NCI-H2171 (cell line): Measurements from ENCODE around the gene HIBADH.

ENCODE experiments used
- DNase-seq: peaks from one replicate; lab custom pipeline; 2025; lab: John Stamatoyannopoulos, UW

HIBADH gene

DNA sequence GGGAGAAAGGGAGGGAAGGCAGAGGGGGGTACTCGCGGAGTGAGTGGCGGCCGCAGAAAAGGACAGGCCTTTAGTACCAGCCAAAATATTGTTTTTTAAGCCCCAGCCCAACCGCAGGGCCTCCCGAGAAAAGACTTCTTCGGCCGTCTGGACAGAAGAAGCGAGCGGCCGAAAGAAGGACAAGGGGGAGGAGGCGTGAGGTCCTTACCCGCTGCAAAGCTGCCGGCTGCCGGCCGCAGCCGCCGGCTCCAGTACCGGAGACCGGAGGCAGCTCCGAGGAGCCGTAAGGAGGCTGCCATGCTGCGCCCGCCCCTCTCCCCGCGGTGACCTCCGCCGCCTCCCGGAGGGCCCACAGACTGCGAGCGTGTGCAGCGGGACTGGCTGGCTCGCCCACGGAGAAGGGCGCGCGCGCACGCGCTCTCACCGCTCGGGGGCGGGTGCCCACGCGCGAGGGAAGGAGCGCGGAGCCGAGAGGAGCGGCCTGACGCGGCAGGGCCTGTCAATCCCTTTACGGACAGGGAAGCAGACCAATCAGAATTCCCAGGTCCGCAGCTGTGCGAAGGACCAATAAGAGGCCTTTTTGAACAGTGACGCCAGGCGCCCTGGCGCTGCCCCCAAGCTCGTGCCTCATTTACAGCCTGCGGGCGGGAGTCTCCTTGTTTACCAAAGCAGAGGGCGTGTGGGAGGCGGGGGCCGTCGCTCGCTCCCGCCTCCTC lies at the start of gene HIBADH:
TSS of gene HIBADH (minus strand) at position 394 of the 716 bp plus-strand sequence. CDS start at position 299, 95 bp downstream.
- DNase-seq: peak; percentile 96

DNA sequence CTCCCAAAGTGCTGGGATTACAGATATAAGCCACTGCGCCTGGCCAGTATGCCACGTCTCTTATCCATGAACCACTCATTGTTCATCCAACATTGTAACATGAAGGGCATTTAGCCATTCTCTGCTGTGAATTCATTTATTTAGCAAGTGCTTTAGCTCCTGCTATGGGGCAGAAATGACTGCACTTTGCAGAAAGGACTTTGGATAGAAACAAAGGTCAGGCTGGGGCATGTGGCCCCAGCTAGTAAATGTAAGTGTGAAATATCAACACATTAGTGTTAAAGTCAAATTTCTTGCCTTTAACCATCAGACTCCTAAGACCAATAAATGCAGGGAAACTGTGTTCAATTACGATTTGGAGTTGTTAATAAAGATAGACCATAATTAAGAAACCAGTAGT lies 49.5 kb upstream of the HIBADH start:
- no peak for DNase-seq

DNA sequence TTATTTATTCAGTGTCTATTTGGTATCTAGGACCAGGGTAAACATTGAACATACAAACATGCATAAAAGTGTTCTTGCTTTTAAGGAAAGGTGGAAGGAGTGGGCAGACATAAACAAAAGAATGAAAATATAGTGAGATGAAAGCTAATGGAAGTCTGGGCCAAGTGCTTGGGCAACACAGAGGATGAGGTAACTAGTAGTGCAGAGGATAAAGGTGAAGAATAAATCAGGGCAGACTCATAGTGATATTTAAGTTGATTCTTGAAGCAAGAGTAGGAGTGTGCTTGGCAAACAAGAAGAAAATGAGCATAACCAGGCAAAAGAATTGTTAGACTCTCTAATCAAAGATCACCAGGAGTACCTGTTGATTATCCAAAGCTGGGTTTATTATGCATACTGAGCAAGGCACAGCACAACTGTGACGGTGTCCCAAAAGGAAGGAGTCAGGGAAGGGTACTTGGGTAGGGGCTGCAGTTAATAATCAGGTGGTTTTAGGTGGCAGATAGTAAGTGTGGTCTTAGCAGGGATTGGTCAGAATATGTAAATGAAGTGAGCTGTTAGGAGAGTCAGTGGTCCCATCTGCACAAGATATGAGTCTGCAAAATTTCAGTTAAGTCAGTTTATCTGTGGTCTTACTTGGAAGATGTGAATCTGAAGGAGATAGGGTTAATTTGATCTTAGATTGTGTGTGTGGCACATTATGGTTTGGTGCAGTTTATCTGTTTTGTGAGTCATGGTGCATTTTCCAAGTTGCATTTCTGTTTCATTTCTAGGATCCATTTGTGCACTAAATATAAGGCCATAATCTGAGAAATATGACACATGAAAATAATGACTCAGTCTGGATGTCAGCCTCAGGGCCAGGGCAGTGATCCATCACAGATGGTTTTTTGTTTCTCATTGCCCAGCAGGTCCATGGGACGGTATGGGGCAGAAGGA lies 46.7 kb upstream of the HIBADH start:
- no peak for DNase-seq

DNA sequence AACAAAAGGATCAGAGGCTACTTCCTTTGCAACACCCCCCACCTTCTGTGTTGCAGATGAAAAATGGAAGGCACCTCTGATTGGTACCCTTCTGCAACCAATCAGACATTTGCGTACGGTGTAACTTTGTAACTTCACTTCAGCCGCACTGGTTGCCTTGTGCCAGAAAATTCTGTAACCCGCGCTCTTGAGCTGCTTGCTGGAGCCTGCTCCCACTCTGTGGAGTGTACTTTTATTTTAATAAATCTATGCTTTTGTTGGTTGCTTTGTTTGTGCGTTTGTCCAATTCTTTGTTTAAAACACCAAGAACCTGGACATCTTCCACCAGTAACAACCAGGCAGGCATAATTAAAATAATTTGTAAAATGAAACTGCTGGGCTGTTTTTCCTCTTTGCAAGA lies 45.8 kb upstream of the HIBADH start:
- DNase-seq: no peak

DNA sequence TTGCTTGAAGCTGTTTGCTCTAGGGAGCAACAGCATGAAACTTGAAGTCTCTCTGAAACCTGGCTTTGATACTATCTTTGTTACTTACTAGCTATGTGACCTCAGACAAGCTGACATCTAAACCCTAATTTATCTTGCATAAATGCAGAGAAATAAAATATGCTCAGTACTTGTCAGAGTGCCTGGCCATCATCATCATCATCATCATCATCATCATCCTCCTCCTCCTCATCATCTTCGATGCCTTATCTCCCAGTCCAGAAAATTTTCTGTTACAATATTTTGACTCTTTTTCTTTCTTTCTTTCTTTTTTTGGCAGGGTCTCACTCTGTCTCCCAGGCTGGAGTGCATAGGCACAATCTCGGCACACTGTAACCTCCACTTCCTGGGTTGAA lies 42.5 kb upstream of the HIBADH start:
- DNase-seq: no peak

DNA sequence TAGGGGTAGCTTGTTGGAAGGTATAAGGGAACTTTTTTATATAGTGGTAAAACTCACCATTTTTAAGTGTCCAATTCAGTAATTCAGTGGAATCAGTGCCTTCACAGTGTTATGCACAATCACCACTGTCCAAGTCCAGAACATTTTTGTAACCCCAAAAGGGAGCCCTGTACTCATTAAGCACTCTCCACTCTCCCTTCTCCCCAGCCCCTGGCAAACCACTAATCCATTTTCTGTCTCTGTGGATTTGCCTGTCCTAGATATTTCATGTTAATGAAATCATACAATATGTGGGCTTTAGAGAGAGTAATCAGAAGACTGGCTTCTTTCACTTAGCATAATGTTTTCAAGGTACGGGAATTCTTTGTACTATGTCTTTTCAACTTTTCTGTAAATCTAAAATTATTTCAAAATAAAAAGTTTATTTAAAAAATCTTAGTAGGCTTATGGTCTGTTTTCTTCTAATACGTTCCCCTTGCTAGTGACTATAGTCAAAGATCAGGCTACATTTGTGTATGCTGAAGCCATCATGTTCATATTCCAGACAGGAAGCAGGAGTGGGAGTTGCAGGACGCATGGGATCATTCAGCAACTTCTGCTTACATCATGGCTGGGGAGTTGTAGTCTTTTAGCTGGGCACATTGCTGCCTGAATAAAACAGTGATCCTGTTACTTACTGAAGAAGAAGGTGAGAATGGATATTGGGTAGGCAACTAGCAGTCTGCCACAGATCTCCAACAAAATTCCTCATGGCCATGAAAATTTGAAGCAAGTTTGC lies 41.9 kb upstream of the HIBADH start:
- no peak for DNase-seq

DNA sequence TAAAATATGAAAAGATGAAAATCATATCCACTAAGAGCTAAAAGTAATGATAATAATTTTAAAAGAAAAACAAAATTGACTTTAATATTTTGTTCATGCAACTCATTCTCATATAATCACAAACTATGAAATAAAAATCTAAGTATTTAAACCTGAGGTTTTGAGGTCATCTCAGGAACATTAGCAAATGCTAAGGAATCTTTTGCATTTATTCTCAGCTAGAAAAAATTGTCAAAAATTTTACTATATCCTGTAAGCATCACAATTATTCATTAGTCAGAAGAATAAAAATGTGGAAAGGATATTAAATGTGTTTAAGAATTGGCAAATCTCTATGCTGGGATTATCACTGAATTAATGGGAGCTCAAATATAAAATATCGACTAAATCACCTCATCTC lies 40.5 kb upstream of the HIBADH start:
- DNase-seq: no peak

DNA sequence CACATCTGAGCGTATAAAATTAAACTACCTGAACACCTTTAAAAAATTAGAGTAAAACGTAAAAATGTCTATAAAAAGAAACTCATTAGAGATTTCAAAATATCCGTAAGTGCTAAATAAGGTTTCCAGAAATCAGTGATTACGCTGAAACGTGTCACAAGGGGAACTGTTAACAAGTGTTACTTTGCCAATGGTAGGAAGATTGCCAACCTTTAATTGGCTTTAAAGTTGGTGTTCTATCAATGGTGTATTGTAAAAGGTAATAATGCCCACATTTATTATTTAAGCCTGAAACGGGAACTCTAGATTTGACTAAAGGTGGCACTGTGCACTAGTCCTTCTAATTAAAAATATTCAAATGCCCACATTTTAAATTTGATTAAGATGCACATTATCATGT lies 37.8 kb upstream of the HIBADH start:
- DNase-seq: no peak

DNA sequence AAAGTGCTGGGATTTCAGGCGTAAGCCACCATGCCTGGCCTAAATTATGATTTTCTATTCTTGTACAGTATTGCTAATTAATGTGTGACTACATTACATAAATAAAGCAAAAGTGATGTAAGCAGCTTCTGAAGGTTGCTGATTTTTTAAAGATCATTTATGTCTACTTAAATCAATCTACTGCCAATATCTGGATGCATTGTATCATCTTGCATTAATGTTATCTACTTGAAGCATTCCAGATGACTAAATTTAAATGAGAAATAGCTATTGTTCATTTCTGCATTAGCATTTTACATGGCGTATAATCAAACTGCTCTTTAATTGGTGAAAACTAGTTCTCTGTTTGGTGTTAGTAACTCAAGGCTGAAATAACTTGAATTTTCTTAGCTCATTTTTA lies 37.1 kb upstream of the HIBADH start:
- DNase-seq: no peak

DNA sequence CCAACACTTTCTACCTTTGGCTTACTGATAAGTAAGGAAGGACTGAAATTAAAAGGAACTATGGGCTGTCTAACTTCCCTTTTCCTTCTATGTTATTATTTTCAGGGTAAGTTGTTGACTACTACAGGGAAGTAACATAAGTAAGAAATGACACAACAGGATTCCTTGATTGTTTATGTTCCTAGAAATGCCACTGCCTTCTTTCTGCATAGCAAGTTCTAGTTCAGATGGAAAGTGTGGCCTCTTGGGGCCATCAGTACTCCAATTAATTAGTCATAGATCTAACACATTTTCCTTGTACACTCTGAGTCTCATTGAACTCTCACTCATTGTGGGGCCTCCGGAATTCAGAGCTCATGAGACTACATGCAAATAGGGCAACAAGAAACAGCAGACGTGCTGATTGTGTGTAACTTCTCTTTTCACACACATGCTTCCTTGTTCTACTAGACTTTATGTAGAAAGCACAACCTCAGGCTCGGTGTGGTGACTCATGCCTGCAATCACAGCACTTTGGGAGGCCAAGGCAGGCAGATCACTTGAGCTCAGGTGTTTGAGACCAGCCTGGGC lies 35.3 kb upstream of the HIBADH start:
- DNase-seq: no peak

DNA sequence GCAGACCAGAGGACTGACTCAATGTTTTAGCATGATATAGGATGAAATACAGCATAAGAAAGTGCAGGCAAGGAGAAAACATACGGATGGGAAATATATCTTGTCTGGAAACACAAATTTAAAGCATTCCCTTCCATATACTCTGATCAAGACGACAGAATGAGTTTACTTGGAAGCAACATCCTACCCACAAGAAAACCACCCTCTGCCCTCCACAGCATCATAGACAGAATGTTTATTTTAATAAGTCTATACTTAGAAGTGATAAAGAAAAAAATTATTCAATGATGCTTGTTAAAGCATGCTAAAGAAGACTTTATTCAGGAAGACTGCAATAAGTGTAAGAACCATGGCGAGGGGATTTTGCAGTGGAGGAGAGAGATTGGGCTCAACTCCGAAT lies 32.4 kb upstream of the HIBADH start:
- no peak for DNase-seq

DNA sequence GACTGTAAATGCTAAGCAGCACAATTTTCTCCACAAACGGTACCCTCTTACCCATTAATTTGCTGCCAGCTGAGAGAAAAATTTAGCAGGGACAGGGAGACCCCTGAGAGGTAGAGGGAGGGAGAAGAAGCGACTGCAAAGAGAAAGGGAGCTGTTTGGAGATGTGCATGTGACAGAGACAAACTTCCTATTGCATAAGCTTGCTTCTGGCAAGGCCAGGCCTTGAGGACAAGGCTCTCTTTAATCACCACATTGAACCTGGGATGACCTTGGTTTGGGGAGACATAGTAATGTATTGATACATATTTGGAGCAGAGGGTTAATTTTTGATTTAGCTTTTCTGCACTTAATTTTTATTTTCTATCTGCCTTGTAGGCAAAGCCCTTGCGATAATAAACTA lies 31.1 kb upstream of the HIBADH start:
- DNase-seq: no peak

DNA sequence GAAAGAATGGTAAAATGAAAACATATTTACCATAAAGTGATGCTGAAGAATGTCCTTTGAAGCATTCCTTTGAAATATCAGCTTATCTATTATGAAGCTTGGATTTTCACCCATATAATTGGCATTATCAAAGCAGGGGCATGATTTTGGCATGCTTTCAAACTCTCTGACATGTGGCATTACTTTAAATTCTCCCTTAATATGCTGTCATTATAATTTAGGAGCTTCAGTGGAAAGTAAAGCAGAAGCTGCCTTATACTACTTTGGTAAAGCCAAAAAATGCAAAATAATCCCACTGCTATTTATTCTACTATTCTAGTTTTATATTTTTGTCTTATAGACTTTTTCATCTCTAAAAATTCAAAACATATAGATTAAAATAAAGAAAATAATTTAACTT lies 28.0 kb upstream of the HIBADH start:
- DNase-seq: no peak

DNA sequence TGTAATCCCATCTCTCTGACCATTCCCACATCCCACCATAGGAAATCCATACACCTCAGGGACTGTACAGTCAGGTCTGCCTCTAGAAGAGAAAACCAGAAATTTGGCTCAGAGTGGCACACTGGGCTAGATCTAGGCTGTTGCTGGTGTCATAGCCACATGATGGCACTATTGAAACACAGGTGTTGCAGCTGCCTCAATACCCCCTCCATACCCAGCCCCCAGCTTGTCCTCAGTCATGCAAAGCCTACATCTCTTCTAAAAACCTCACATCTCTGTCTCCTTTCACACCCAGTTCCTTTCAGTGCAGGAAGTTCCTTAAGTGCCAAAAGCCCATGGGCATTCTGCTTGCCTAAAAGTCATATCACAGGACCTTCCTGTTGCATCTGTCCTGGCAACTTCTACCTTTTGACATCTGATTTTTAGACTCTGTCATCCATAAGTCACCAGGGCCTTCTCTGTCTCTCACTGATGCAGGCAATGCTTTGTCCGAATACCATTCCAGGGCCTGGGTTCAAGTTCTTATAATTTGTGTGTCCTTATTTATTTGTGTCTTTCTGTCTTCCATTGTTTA lies 27.0 kb upstream of the HIBADH start:
- peak; percentile 1 for DNase-seq

DNA sequence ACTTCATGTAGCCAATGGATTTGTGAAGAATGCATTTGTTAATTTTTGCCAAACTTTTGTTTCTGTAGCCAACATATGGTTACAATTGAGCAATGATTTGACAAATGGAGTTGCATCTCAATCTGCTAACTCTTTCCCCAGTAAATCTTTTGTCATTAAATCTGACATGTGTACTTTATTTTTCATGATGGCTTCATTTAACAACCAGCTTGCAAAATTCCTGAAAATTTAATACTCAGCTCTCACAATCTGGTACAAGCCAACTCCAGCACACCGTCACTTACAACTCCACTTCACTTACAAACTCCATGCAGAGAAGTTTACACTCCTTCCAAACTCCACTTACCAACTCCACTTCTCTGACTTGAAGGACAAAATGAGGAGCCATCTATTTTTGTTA lies 26.5 kb upstream of the HIBADH start:
- DNase-seq: no peak

DNA sequence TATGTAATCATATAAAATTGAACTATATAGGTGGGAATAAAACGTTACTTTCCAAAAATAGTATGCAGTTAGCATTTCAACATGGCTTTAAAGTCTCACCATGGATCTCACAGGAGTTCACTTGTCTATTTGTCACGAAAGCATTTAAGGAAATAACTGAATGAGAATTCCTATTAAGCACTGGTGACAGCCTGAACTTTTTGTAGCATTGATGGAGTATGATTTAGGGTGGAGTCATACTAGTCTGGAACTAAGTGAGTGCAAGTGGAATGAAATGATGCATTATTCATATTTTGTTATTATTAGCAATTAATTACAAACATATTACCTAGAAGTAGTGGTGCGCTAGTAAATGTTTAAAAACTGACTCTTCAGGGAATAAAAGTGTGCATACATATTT lies 26.0 kb upstream of the HIBADH start:
- DNase-seq: no peak

DNA sequence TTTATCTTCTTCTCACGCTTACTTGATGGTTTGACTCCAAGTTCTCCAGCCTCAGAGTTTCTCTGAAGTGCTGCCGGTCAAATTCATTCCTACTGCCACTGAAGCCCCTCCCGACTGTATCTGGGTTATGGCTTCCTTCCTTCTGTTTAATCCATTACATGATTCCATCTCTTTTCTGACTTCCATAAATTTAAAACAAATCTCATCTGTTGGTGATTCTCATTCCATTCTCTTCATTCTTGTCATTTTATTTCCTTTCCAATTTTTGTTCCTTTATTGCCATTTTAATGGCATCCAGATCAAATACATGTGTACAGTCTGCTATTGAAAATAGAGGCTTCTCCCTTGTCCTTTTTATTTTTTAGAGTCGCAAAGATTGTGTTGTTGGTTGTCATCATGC lies 25.4 kb upstream of the HIBADH start:
- DNase-seq: no peak

DNA sequence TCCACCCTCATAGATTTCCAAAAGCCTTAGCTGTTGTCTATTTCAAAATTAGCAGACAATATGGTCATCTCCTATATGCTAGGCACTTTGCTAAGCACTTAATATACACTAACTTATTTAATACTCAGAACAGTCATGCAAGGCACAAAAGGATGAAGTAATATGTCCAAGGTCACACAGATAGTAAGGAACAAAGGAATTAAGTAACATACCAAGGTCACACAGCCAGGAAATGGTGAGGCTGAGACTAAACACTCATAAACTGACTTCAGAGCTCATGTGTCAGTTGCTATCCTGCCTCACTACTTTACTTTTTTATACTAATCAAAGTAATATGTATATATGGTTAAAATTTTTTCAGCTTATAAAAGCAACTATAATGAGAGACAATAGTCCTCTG lies 23.6 kb upstream of the HIBADH start:
- no peak for DNase-seq

DNA sequence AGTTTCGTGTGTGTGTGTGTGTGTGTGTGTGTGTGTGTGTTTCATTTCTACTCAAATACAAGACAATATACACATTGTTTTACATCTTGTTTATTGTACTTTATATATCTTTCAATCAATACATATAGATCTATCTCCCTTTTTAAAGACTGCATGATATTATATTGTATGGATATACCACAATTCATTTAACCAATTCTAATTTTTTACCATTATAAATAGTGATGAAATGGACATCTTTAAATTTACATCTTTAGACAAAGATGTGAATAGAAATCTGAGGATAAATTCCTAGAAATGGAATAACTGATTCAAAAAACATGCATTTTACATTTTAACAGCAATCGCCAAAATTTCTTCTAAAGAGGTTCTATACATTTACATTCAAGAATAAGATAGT lies 23.2 kb upstream of the HIBADH start:
- DNase-seq: no peak

DNA sequence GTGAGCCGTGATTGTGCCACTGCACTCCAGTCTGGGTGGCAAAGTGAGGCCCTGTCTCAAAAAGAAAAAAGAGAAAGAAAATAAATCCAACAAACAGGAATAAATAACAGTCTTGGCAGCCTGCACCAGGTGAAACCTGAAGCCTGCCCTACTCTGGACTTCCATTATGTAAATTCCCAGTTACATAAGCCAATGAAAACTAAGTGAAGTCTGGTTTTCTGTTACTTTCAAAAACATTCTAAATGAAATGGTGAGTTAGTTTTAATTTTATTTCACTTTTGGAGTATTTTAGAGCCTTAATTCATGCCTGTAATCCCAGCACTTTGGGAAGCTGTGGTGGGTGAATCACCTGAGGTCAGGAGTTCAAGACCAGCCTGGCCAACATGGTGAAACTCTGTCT lies 22.5 kb upstream of the HIBADH start:
- DNase-seq: no peak

DNA sequence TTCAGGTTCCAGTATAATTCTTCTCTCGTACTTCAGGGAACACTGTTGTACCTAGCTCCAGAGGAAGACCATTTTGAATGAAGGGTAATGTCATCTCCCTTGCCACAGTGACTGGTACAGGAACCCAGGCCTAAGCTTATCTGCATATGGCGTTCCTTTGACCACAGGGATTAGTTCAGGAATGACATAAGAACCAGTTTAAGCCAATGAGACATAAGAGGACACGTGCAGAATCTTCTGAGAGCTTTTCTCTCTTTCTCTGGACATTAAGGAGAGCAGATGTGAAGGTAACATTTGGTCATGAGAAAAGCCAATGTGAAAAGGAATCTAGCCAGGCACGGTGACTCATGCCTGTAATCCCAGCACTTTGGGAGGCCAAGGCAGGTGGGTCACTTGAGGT lies 21.8 kb upstream of the HIBADH start:
- no peak for DNase-seq

DNA sequence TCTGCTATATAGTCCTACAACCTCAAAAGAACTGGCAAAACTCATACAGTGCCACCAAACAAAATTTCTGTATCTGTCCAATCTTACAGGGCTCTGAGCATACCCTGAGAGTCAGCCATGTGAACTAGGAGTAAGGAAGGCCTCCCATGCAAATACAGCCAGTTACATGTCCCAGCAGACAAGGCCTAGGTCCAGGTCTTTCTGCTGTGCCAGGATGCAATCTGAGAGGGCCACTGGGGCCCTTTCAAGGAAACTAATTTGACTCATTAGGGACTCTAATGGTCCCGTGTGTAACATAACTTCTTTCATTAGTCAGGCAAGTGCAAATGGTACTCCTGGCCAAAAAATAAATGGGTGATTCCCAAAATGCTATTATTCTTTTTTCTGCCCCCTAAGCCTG lies 17.9 kb upstream of the HIBADH start:
- DNase-seq: no peak
